Lung (tissue), 12 donors: Measurements from ENCODE around the gene SPPL2B. TPM values are rescaled to one million over a fixed set of nuclear protein-coding genes. Genes with fewer than 3 reads are reported as not detected.
"Not testable (repeated sequence)": the region's sequence is repeated elsewhere in the genome, so short reads cannot be mapped to it uniquely, and the experiment has no call there.

ENCODE experiments used
- ATAC-seq: fragments of 200-7000 bp; cut with Tn5 transposase; one replicate; pipeline ENCODE4 v1.9.1; 2020; ENCODE audit warnings: moderate number of reproducible peaks; ENCODE audit not compliant: insufficient read depth, low FRiP score
- DNase-seq, 3 donors: peaks; one replicate each; pipeline ENCODE4 v3.0.0-alpha.2; 2013 to 2017
- H3K27ac ChIP-seq, 2 donors: one replicate each; pipeline ENCODE4 v1.5.1; 2013; ENCODE audit warnings: mild to moderate bottlenecking in 2 of 2, moderate library complexity in 2 of 2, control low read depth in 1 of 2, inconsistent platforms in 1 of 2, low read depth in 1 of 2, low read length in 1 of 2
- H3K27me3 ChIP-seq, 3 donors: one replicate each; pipeline ENCODE4 v1.5.1; 2013; ENCODE audit warnings: low read length in 2 of 3; ENCODE audit not compliant: control insufficient read depth in 3 of 3, insufficient read depth in 3 of 3
- H3K36me3 ChIP-seq, 4 donors: one replicate each; pipeline ENCODE4 v1.5.1; 2013; ENCODE audit warnings: low read length in 4 of 4, mild to moderate bottlenecking in 1 of 4, moderate library complexity in 1 of 4; ENCODE audit not compliant: control insufficient read depth in 4 of 4, insufficient read depth in 4 of 4
- H3K4me1 ChIP-seq, 5 donors: one replicate each; pipeline ENCODE4 v1.5.1; 2013; ENCODE audit warnings: low read length in 5 of 5, mild to moderate bottlenecking in 2 of 5, moderate library complexity in 1 of 5; ENCODE audit not compliant: control insufficient read depth in 5 of 5, insufficient read depth in 5 of 5
- H3K4me3 ChIP-seq: one replicate; pipeline ENCODE4 v1.5.1; 2013; ENCODE audit warnings: mild to moderate bottlenecking, control low read depth, moderate library complexity
- H3K9ac ChIP-seq, 2 donors: one replicate each; pipeline ENCODE4 v1.5.1; 2013; ENCODE audit warnings: low read length in 2 of 2, control low read depth in 1 of 2; ENCODE audit not compliant: insufficient read depth in 1 of 2
- H3K9me3 ChIP-seq, 4 donors: one replicate each; pipeline ENCODE4 v1.5.1; 2013; ENCODE audit warnings: low read length in 3 of 4, mild to moderate bottlenecking in 1 of 4, moderate library complexity in 1 of 4; ENCODE audit not compliant: control insufficient read depth in 4 of 4, insufficient read depth in 3 of 4
- CTCF ChIP-seq: IDR thresholded peaks from 2 replicates; pipeline ENCODE4 v1.5.1; 2012; ENCODE audit warnings: mild to moderate bottlenecking; ENCODE audit errors: control extremely low read depth, extremely low read depth
- WGBS, 2 donors: extraction: QIAGEN DNeasy Blood & Tissue Kit; methylation state at CpG; one replicate each; pipeline ENCODE4 v1.1.7; 2013; 5-methylcytosine and 5-hydroxymethylcytosine counted together
- polyA plus RNA-seq, 2 donors: library from polyadenylated mRNA; stranded (reverse); fragments of 200-250 nt; gene quantifications; one replicate each; pipeline ENCODE4 v1.2.1, GENCODE V29; 2013
- total RNA-seq, 2 donors: library from RNA; depleted of rRNA in 1 of 2; stranded (reverse); fragments of >200 nt in 1 of 2; gene quantifications; one replicate each; pipeline ENCODE4 v1.2.1, GENCODE V29; 2014 to 2021
- donor health status: control.
- donor health status: control.
- donor health status: Bipolar disorder and iron deficiency.
- donor health status: healthy.
- donor health status: DM: yes; HTN: yes; CAD: no.

SPPL2B gene
- total and polyA plus RNA-seq, 4 donors = 34.4 to 86.1 (median 48.8) TPM

GRCh38 chr19:2345076-2345475 is 16.6 kb downstream of the SPPL2B start:
- no peak overlapping the region for H3K27ac ChIP-seq
- no peak overlapping the region for H3K4me3 ChIP-seq
- H3K9me3 ChIP-seq = no peaks in the 10 kb centered on the region
- H3K4me1 ChIP-seq = peaks cover 0 to 16% (median 0%) of the 10 kb centered on the region in 5 donors
- 95 to 98% methylated on average over 15 to 17 of the region's 17 CpGs for WGBS, 2 donors
- TF ChIP-seq CTCF = no peak
- H3K9ac ChIP-seq = no peak overlapping the region
- H3K36me3 ChIP-seq = peaks cover 0 to 33% (median 12%) of the 10 kb centered on the region in 4 donors
- no peak for DNase-seq
- ATAC-seq = no peak
- H3K27me3 ChIP-seq = no peaks in the 10 kb centered on the region

- no peak overlapping the region for H3K9ac ChIP-seq
- peaks cover 0 to 25% (median 14%) of the 10 kb centered on the region in 4 donors for H3K36me3 ChIP-seq
- no peak overlapping the region for H3K27ac ChIP-seq
- TF ChIP-seq CTCF = no peak
- 69 to 73% methylated on average over 25 of the region's 25 CpGs for WGBS, 2 donors
- H3K9me3 ChIP-seq = no peaks in the 10 kb centered on the region
- no peak for ATAC-seq
- H3K4me3 ChIP-seq = no peak overlapping the region
- H3K27me3 ChIP-seq = no peaks in the 10 kb centered on the region
- peaks cover 0 to 11% (median 0%) of the 10 kb centered on the region in 5 donors for H3K4me1 ChIP-seq
- DNase-seq = peak in 2 of 3 donors; percentile 24 to 36
Observed at GRCh38 chr19:2345794-2346663, 17.5 kb downstream of the SPPL2B start.

GRCh38 chr19:2349818-2350217 is 21.3 kb downstream of the SPPL2B start:
- not testable (repeated sequence) for ATAC-seq, H3K4me3 ChIP-seq, DNase-seq, H3K27ac ChIP-seq, H3K4me1 ChIP-seq, H3K9ac ChIP-seq, H3K27me3 ChIP-seq, H3K9me3 ChIP-seq
- H3K36me3 ChIP-seq = peaks cover 3 to 48% (median 10%) of the 10 kb centered on the region in 4 donors
- 96% methylated on average over 24 of the region's 24 CpGs for WGBS, 2 donors

GRCh38 chr19:2350656-2351055 is 22.2 kb downstream of the SPPL2B start:
- no peaks in the 10 kb centered on the region for H3K27me3 ChIP-seq
- ATAC-seq (no peak), DNase-seq (no peak)
- H3K9me3 ChIP-seq = no peaks in the 10 kb centered on the region
- H3K4me3 ChIP-seq = no peak overlapping the region
- no peak for TF ChIP-seq CTCF
- H3K27ac ChIP-seq = no peak overlapping the region
- no peak overlapping the region for H3K9ac ChIP-seq
- H3K36me3 ChIP-seq = peaks cover 0 to 43% (median 10%) of the 10 kb centered on the region in 4 donors
- H3K4me1 ChIP-seq = peaks cover 0 to 3% (median 0%) of the 10 kb centered on the region in 5 donors
- 95% methylated on average over 16 of the region's 16 CpGs for WGBS, 2 donors
